NOMO-1 treated with dmso at 0.1 percent for 144 hours (cell line): ENCODE results near the gene ADAM23.

Experiments
- DNase-seq: peaks from one replicate; lab custom pipeline; 2025; ENCODE audit not compliant: unreplicated experiment; lab: John Stamatoyannopoulos, UW

Gene ADAM23

DNA sequence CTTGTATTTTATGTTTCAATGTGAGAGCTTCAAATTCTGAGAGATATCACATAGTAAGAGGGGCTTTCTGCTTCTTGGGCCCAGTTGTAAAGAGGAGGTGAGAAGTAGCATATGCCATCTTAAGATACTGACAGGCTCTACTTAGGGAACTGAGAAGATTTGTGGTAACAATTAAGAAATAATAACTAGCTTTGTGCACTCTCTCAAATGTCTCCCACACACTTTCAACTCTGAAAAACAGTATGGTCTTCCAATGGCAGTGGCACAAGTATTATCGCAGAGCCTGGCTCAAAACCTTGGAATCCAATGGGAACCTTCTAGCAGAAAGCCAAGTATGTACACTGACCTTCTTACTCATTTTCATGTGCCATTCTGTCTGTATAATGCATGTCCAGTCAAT, 118.6 kb downstream of the ADAM23 start:
- no peak for DNase-seq

DNA sequence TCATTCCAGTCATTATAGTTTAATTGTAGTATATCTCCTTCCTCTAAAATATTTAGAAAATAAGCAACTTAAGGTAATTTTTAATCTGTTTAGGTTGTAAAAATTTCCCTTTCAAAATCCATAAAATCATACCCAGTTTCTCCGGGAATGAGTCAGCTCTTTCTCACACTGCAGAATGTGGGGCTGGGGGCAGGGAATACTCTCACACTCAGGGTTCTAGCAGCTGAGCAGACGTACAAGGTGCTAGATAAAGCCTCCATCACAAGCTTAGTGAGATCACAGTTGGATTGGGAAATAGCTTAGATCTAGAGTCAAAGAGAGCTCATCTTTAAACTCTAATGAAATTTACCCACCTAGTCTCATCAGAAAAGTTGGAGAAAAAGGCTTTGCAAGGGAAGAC, 119.0 kb downstream of the ADAM23 start:
- no peak for DNase-seq

DNA sequence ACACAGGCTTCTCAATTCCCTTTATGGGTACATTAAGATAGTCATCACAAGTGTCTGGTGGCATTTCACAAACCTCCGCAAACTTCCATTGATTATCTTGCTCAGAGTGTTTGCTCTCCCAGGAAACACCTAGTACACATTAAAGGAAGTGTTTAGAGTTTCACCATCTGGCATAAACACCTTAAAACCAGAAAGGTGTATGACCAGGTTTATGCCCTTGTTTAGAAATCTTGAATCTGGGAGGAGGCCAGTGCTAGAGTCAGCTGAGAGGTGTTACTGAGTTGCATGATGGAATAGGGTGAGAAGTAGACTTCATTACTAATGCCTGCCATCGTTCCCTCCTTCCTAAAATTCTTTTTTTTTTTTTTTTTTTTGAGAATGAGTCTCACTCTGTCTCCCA, 120.0 kb downstream of the ADAM23 start:
- DNase-seq = no peak

DNA sequence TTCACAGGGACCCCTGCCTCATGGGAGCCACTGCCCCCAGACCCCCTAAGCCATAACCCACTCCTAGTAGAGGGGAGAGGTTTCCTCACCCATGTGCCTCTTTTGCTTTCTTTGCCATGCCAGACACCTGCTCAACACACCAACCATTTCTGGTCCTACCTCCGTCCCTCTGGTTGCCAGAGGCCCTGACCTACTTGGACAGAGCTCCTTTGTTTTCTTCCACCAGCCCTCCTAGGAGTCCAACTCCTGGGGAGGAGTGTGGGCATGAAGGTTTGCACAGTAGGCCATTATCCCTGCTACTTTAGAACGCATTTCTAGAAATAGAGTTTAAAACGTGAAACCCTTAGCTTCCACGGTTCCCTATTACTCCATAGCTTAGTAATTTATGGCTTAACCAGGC, 122.3 kb downstream of the ADAM23 start:
- no peak for DNase-seq

DNA sequence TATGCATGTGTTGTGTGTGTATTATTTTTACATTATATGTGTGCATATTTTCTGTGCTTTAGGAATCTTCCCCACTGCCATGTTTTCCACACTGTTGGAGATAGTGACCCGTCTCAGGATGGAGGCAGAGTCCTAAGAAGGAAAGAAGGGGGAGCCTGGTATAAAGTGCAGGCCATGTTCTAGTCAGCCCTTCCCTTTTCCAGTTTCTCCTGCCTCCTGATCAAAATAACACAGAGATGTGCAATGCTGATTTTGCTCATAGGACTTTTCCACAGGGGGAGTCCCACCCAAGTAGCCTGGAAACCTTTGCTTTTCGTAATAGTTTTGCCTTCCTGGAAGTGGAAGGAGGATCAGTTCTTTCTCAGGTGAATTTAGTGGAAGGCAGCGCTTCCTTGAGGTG, 126.1 kb downstream of the ADAM23 start:
- no peak for DNase-seq

DNA sequence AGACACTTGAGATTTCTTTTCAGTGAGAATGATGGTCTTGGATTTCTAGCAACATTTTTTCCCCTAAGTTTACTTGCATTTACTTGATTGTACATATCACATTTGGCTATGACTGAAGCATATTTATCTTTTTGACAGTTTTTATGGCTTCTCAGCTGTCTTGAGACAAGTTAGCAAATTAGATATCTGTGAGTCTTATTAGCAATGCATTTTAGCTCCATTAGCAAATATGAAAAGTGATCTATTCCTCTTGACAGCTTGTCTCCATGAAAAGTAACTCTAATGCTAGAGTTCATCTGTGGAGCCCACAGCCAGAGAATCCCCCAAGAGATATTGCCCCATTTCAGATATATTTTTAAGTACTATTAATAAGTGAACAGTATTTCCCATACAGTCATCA, 126.9 kb downstream of the ADAM23 start:
- DNase-seq = no peak

DNA sequence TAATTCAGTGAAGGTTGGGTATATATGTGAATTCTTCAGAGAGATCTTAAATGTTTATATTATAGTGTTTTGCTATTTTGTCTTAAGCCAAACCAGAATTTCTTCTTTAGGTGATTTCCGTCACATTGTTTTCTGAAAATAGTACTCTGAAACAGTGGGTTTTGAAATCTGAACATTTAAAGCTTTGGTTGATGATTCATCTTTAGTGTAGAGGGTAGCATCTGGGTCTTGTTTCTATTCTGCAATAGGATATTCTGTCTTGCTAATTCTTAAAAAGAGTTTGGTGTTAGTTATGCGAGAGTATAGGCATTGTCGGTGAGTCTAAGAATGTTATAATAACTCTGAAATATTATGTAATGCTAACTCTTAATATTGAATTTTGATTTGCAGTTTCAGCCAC, 129.4 kb downstream of the ADAM23 start:
- DNase-seq = no peak

DNA sequence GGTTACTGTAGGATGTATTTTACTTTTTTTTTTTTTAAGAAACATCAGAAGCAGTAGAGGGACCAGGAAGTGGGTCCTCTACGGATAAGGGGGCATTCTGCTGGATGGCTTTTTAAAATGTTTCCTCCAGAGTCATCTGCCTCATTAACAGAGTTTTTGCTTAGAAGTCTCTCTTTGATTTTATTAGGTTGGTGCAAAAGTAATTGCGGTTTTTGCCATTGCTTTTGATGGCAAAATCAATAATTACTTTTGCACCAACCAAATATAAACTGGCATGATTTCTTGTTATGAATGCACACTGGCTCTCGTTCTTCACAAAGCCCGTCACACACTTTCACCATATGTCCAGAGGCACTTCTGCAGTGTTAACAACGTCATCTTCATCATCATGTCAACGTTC, 130.5 kb downstream of the ADAM23 start:
- no peak for DNase-seq

DNA sequence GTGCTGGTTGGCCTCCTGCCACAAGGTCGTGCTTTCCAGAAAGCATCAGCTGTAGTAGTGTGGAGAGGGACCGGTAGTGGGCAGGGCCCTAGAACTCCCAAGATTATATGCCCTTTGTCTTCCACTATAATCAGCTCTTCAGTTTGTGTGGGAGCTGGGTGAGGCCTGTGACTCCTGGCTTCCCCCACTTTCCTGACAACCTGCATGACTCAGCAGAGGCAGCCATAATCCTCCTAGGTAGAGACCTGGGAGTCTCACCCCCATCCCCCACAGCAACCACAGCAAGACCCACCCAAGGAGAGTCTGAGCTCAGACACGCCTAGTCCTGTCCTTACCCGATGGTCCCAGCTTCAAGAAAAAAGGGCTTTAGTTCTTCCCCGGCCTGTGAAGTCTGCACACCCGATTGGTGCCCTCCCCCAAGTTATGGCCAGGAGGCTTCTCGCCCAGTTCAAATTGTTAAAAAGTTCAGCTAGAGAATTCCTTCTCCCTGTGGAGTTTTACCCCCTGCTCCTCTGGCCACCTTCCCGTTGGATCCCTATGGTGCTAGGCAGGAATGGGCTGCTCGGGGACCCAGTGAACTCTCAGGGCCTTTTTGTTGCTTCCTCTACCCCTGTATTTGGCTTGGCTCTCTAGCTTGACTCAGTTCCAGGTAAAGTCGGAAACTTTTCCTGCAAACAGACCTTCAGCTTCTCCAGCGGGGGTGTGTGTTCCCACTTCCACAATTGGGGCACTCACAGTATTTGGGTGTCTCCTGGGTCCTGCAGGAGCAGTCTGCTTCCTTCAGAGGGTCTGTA, 141.2 kb downstream of the ADAM23 start:
- no peak for DNase-seq

DNA sequence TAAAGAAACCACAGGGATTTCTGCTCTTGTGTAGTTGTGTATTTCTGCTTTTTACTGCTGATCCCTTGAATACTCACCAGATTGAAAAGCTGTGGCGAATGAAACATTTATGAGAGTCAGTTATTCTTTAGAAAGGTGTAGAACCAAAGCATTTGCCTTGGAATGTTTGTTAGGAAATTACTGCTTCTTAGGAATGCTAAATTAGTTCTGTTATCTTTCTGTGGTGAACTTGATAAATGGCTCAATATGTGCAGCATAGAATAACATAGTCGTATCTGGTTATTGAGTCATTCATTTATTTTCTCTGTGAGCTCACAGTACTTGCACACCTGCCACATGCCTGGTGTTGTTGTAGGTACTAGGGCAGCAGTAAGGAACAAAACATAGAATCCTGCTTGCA, 142.0 kb downstream of the ADAM23 start:
- no peak for DNase-seq

DNA sequence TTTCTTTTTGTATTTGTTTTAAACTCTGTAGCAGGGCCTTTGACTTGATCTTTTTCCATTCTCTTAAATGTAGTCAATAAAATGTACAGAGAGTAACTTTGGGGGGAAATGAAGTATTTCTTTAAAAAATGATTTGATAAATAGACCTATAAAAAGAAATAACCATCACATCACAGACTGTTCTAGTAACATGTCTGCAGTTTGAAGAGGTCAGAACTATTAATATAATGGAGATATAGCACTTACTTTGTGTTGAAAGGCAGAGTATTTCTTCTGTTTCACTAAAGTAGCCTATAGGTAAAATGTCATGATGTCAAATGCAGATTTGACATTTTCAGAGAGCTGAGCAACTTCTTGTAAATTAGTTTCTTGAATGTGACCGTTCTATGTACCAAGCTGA, 143.3 kb downstream of the ADAM23 start:
- DNase-seq = no peak

DNA sequence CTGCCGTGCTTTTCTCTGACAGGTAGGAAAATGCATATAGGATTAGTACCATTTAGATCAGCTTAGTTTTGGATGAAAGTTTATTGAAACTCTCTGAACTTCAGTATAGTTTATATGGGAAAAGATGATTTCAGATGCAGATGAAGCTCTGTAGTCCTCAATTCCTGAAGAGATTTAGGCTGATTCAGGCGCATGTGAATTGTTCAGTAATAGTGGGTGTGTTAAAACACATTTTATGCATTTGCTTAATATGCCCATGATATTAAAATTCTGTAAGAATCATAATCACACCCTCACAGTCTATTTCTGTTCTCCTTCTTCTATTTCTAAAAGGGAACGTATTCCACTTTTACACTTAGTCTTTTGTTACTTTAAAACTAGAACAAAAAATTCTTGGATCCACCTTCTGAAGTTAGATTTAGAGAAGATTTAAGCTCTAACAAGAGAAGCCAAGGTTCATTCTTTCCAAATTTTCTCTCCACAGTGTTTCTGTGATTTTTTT, 154.4 kb downstream of the ADAM23 start:
- no peak for DNase-seq

DNA sequence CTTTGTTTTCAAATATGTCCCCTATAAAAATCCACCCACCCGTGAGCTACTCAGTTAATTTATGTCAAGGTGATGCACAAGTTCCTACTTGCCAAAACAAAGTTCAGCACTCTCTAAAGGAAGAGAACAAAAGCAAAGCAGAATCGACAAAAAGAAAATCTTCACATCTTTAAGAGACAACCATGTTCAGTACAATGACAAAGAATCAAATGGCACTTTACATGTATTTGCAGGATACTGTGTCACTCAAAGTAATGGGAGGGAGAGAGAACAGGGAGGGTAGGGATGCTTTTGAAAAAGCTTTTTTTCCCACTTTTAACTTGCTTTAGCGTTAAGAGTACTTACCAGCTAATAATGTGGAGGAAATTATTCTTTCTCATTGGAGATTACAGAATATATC, 159.9 kb downstream of the ADAM23 start:
- no peak for DNase-seq

DNA sequence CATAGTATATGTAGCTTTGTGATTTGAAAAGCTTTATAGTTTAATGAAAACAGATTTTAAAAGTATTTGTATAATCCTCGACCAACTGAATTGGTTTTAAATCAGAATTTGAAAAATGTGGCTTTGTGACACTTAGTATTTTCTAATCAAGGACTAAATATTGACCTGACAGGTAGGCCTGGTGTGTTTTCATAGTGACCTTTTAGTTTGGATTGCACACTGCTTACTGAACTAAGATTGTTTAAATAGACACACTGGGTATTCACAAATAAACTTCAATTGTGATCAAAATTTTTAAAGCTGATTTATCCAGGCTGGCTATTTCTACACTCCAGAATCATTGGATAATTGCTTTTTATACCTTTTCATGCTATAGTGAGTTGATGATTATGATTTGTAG, 167.1 kb downstream of the ADAM23 start:
- DNase-seq = no peak

DNA sequence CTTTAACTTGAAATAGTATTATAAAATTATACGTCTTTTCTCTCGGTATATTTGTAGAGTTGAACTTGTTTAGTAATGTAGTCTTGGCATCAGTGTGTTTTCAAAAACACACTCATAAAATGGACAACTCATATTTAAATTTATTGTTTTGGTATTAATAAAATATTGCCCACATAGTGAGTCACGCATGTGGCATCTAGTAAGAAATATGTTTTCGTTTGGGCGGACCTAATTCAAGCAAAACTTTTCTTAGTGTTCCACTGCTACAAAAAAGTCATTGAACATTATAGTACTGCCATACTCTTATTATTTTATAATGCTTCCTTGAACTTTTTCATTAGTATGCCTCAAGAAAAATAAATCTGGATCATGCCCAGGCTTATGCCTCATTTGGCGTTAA, 167.9 kb downstream of the ADAM23 start:
- DNase-seq = no peak

DNA sequence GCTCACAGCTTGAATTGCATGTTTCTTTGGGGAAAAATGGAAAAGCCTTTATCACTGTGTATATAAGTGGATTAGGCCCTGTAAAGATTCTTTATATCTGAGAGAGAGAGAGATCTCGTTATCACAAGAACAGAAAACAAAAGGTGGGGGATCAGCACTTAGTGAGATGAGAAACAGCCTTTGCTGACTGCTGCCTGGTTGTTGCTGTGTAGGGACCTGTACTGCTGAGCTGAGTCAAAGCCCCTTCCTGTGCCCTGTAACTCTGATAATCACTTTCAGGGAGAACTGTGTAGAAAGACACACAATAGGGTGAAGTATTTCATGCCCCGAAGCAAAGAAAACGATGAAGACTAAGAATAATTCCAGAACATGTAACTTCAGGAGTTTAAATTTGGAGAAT, 168.4 kb downstream of the ADAM23 start:
- no peak for DNase-seq

DNA sequence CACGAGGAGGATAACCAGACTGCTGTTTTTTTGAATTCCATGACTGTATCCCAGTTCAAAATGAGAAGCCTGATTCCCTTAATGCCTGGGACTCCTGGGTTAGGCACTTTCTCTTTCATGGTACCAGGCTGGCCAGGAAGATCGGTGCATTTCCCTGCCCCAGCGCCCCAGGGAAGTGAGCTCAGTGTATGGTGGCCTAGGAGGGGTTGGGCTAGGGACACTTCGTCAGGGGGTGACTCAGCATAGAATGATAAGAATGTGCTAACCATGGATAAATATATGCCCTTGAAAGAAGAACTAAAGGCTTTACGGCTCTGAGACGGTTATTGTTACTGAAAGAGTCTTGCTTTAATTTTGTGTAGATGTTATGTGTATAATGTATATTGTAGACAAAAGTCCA, 171.5 kb downstream of the ADAM23 start:
- DNase-seq = peak; percentile 39

DNA sequence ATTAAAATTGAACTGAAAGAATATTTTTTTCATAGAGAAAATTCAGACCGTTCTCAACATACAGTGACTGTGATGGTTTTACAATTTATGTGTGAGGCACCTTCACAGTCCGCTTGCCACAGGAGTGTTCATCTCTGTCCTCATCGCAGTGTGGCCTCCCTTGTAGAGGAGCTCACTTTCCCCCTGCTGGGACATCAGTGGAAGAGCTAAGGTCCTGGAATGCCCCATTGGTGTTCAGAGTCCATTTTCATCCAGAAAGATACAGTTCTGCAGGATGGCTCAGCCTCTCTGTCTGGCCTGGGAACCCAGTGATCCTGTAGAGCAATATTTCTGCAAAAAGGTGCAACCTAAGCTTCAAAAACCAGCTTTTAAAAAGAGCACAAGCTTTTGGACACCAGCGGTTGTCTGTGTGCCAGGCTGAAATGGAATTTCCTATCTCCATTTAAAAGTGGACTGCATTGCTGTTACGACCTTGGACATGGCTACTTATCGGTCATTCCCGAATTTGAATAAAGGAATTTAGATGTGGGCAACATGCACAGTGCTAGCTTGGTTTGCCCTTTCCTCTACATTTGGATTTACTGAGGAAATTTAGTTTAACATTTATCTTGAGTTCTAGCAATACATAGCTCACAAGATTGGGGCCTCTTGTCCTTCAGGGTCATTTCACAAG, 172.2 kb downstream of the ADAM23 start:
- DNase-seq = no peak

DNA sequence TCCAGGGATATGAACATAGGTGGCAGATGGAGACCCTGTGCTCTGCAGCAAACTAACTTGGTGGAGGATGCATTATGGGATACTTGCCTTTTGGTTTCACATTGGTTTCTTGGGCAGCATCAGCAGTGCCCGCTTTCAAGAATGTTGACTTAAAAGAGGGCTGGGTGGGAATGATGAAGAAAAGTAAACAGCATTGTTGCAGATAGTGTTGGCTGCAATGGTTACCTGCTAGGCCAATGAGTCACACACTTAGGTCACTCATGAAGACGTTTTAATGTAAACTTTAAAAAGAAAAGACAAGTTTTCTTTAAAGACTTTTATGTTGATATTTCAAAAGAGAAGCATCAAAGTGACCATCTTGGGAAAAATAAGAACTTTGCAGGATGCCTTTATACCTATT, 172.8 kb downstream of the ADAM23 start:
- DNase-seq = no peak

DNA sequence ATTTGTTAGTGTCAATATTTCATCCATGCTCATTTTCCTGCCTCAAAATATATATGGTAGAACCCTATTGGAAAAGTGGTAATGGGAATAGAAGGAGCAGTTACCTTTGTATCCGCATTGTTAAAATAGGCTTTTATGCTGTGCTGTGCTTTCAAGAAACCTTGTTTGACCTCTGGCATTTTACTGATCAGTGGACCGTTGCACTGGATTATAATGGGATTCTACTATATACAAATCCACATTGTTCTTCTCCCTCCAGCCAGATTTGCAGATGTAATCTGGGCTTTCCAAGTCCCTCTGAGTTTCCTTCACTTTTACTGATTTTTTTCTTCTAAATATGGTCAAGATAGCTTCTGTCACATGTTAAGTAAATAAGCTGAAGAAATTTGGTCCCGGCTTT, 175.7 kb downstream of the ADAM23 start:
- DNase-seq = no peak

DNA sequence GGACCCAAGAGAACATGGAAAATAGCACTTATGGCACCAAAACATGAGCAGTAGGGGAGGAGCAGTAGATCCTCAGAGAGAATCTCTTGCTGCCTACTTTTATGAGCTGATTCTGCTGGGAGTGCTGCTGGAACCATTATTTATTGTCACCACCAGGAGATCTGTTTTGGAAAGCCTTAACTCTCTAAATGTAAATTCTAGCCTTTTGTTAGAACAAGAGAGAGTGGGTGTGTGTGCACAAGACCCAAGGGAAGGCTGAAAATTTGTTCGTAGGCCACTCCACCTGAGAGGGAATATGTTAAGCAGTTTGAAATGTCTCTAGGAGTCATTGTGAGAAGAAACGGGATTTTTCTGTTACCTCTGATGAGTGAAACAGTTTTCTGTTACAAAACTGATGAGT, 182.8 kb downstream of the ADAM23 start:
- DNase-seq = no peak

DNA sequence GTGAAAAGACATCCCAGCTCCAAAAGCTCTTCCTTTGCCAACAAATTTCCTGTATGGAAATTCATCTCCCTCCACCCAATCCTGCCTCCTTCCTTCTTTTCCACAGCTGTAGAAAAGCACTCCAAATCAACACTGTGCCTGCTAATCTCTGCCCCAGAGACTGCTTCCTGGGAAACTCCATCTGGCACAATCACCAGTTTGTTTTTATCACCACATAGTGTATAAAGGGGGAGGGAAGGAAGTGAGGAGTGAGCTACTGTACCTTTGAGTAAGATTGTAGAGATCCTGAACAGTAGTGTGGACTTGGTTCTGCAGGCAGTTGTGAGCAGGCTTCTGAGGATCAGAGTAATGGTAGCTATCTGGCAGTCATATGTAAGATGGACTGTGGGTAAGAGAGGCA, 184.3 kb downstream of the ADAM23 start:
- DNase-seq = no peak

DNA sequence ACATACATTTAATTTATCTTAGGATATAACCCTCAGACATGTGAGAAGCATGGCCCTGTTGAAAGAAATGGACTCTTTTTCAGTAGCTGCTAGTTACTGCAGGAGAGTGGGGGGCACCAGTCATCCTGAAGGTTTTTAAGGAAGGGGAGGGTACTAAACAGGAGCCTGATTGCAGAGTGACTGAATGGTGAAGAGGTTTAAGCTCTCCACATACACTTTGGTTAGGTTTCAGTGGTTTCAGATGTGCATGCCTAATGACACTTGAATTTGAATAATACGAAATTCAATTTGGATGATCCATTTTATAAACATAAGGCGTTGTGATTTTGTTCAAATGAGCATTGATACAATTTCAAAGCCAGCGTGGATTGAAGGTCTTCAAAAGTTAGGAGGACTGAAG, 188.0 kb downstream of the ADAM23 start:
- no peak for DNase-seq
